ENCODE data around the gene CISD3.

DNA sequence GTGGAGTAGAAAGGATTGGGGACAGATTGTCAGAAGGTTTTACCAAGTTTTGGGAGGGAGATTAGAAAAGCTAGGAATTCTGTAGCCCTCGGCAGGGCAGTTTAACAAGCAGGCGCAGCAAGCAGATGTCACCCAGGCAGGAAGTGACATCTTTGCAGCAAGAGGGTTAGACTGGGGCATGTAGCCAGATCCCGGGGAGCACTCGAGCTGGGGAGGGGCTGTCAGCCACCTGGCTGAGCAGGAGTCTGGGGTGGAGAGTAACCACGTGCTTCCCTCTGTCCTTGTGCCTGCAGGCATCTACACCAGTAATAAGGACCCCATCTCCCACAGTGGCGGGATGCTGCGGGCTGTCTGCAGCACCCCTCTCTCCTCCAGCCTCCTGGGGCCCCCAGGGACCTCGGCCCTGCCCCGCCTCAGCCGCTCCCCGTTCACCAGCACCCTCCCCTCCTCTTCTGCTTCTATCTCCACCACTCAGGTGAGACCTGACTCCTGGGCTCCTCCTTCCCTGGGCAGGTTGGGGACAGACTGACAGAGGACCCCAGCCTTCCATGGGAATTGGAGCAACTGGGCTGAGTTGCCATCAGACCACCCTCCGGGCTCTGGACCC is 12.9 kb upstream of the CISD3 start:
- TF ChIP-seq, protein P1, sequence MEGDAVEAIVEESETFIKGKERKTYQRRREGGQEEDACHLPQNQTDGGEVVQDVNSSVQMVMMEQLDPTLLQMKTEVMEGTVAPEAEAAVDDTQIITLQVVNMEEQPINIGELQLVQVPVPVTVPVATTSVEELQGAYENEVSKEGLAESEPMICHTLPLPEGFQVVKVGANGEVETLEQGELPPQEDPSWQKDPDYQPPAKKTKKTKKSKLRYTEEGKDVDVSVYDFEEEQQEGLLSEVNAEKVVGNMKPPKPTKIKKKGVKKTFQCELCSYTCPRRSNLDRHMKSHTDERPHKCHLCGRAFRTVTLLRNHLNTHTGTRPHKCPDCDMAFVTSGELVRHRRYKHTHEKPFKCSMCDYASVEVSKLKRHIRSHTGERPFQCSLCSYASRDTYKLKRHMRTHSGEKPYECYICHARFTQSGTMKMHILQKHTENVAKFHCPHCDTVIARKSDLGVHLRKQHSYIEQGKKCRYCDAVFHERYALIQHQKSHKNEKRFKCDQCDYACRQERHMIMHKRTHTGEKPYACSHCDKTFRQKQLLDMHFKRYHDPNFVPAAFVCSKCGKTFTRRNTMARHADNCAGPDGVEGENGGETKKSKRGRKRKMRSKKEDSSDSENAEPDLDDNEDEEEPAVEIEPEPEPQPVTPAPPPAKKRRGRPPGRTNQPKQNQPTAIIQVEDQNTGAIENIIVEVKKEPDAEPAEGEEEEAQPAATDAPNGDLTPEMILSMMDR (IDR thresholded peaks at IDR 0.05 in 2 of 3, conservative IDR thresholded peaks at IDR 0.05 in 1 of 3; ENCODE audit: control insufficient read depth in 2 of 3, extremely low read depth in 1 of 3, insufficient read depth in 1 of 3, low read depth in 3 of 3, low read length in 3 of 3) = no peak
- TF ChIP-seq, protein P2, sequence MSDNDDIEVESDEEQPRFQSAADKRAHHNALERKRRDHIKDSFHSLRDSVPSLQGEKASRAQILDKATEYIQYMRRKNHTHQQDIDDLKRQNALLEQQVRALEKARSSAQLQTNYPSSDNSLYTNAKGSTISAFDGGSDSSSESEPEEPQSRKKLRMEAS (IDR thresholded peaks at IDR 0.05; ENCODE audit: low read depth, low read length) = no peak
- TF ChIP-seq, protein P3, sequence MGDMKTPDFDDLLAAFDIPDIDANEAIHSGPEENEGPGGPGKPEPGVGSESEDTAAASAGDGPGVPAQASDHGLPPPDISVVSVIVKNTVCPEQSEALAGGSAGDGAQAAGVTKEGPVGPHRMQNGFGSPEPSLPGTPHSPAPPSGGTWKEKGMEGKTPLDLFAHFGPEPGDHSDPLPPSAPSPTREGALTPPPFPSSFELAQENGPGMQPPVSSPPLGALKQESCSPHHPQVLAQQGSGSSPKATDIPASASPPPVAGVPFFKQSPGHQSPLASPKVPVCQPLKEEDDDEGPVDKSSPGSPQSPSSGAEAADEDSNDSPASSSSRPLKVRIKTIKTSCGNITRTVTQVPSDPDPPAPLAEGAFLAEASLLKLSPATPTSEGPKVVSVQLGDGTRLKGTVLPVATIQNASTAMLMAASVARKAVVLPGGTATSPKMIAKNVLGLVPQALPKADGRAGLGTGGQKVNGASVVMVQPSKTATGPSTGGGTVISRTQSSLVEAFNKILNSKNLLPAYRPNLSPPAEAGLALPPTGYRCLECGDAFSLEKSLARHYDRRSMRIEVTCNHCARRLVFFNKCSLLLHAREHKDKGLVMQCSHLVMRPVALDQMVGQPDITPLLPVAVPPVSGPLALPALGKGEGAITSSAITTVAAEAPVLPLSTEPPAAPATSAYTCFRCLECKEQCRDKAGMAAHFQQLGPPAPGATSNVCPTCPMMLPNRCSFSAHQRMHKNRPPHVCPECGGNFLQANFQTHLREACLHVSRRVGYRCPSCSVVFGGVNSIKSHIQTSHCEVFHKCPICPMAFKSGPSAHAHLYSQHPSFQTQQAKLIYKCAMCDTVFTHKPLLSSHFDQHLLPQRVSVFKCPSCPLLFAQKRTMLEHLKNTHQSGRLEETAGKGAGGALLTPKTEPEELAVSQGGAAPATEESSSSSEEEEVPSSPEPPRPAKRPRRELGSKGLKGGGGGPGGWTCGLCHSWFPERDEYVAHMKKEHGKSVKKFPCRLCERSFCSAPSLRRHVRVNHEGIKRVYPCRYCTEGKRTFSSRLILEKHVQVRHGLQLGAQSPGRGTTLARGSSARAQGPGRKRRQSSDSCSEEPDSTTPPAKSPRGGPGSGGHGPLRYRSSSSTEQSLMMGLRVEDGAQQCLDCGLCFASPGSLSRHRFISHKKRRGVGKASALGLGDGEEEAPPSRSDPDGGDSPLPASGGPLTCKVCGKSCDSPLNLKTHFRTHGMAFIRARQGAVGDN (IDR thresholded peaks at IDR 0.05) = no peak
- TF ChIP-seq GATAD2B (conservative IDR thresholded peaks at IDR 0.05; ENCODE audit: low read depth) = no peak
- no peak for TF ChIP-seq SMAD5 (IDR thresholded peaks at IDR 0.05; ENCODE audit: low read depth)
- no peak for TF ChIP-seq EP300 (IDR thresholded peaks at IDR 0.05; ENCODE audit: borderline replicate concordance in 1 of 2, control insufficient read depth in 1 of 2, low read depth in 2 of 2, low read length in 2 of 2)
- TF ChIP-seq, protein P4, sequence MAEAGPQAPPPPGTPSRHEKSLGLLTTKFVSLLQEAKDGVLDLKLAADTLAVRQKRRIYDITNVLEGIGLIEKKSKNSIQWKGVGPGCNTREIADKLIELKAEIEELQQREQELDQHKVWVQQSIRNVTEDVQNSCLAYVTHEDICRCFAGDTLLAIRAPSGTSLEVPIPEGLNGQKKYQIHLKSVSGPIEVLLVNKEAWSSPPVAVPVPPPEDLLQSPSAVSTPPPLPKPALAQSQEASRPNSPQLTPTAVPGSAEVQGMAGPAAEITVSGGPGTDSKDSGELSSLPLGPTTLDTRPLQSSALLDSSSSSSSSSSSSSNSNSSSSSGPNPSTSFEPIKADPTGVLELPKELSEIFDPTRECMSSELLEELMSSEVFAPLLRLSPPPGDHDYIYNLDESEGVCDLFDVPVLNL (IDR thresholded peaks at IDR 0.05; ENCODE audit: low read depth, low read length) = no peak
- TF ChIP-seq, protein P5, sequence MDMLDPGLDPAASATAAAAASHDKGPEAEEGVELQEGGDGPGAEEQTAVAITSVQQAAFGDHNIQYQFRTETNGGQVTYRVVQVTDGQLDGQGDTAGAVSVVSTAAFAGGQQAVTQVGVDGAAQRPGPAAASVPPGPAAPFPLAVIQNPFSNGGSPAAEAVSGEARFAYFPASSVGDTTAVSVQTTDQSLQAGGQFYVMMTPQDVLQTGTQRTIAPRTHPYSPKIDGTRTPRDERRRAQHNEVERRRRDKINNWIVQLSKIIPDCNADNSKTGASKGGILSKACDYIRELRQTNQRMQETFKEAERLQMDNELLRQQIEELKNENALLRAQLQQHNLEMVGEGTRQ (IDR thresholded peaks at IDR 0.05; ENCODE audit: borderline replicate concordance, low read depth, low read length) = no peak
- TF ChIP-seq YY1 (IDR thresholded peaks at IDR 0.05; ENCODE audit: low read depth, low read length) = no peak
- TF ChIP-seq, protein P6, sequence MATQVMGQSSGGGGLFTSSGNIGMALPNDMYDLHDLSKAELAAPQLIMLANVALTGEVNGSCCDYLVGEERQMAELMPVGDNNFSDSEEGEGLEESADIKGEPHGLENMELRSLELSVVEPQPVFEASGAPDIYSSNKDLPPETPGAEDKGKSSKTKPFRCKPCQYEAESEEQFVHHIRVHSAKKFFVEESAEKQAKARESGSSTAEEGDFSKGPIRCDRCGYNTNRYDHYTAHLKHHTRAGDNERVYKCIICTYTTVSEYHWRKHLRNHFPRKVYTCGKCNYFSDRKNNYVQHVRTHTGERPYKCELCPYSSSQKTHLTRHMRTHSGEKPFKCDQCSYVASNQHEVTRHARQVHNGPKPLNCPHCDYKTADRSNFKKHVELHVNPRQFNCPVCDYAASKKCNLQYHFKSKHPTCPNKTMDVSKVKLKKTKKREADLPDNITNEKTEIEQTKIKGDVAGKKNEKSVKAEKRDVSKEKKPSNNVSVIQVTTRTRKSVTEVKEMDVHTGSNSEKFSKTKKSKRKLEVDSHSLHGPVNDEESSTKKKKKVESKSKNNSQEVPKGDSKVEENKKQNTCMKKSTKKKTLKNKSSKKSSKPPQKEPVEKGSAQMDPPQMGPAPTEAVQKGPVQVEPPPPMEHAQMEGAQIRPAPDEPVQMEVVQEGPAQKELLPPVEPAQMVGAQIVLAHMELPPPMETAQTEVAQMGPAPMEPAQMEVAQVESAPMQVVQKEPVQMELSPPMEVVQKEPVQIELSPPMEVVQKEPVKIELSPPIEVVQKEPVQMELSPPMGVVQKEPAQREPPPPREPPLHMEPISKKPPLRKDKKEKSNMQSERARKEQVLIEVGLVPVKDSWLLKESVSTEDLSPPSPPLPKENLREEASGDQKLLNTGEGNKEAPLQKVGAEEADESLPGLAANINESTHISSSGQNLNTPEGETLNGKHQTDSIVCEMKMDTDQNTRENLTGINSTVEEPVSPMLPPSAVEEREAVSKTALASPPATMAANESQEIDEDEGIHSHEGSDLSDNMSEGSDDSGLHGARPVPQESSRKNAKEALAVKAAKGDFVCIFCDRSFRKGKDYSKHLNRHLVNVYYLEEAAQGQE (IDR thresholded peaks at IDR 0.05; ENCODE audit: low read depth, low read length) = no peak
- TF ChIP-seq, protein P7, sequence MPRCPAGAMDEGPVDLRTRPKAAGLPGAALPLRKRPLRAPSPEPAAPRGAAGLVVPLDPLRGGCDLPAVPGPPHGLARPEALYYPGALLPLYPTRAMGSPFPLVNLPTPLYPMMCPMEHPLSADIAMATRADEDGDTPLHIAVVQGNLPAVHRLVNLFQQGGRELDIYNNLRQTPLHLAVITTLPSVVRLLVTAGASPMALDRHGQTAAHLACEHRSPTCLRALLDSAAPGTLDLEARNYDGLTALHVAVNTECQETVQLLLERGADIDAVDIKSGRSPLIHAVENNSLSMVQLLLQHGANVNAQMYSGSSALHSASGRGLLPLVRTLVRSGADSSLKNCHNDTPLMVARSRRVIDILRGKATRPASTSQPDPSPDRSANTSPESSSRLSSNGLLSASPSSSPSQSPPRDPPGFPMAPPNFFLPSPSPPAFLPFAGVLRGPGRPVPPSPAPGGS (IDR thresholded peaks at IDR 0.05; ENCODE audit: borderline replicate concordance, insufficient read depth, low read depth, low read length, poor library complexity, severe bottlenecking) = no peak
- TF ChIP-seq MEF2A (IDR thresholded peaks at IDR 0.05; ENCODE audit: insufficient read depth, low read depth, low read length) = no peak
- TF ChIP-seq NBN (IDR thresholded peaks at IDR 0.05) = no peak

Measured in GM12878 (cell line).